Psoas muscle (tissue), 8 donors: ENCODE measurements around the gene KBTBD4. TPM values are rescaled to one million over a fixed set of nuclear protein-coding genes. Genes with fewer than 3 reads are reported as not detected.

ENCODE experiments used
- ATAC-seq, 4 donors: fragments of 200-7000 bp; cut with Tn5 transposase; one replicate each; pipeline ENCODE4 v1.9.1; 2020; ENCODE audit warnings: moderate library complexity in 3 of 4, mild to moderate bottlenecking in 2 of 4
- DNase-seq, 2 donors: peaks; one replicate each; pipeline ENCODE4 v3.0.0-alpha.2; 2020
- H3K27ac ChIP-seq: fragments of 200-600 bp; one replicate; pipeline ENCODE4 v1.8.0; 2022
- H3K27me3 ChIP-seq, 3 donors: fragments of 200-600 bp in 1 of 3; one replicate each; pipeline versions ENCODE4 v1.6.1 to v1.8.0; 2013 to 2022; ENCODE audit warnings: low read length in 2 of 3, mild to moderate bottlenecking in 2 of 3, moderate library complexity in 1 of 3; ENCODE audit not compliant: insufficient read depth in 3 of 3
- H3K36me3 ChIP-seq, 2 donors: fragments of 200-600 bp in 1 of 2; one replicate each; pipeline versions ENCODE4 v1.6.1 to v1.8.0; 2013 to 2022; ENCODE audit warnings: low read depth in 1 of 2, mild to moderate bottlenecking in 1 of 2, moderate library complexity in 1 of 2; ENCODE audit not compliant: insufficient read depth in 1 of 2
- H3K4me1 ChIP-seq: fragments of 200-600 bp; one replicate; pipeline ENCODE4 v1.8.0; 2022
- H3K4me3 ChIP-seq: fragments of 200-600 bp; one replicate; pipeline ENCODE4 v1.8.0; 2022; ENCODE audit warnings: mild to moderate bottlenecking
- H3K9me3 ChIP-seq: fragments of 200-600 bp; one replicate; pipeline ENCODE4 v1.8.0; 2022
- WGBS, 3 donors: extraction: QIAGEN DNeasy Blood & Tissue Kit; methylation state at CpG; one replicate each; pipeline versions ENCODE4 v1.1.6 to v1.1.7; 2013; 5-methylcytosine and 5-hydroxymethylcytosine counted together
- intact Hi-C, 2 donors: fragments of 100-400 bp; cut with DNase I; formaldehyde crosslinking; loops; one replicate each; pipeline versions ENCODE4 v1.11.0 to v1.14.2; 2022
- polyA plus RNA-seq, 3 donors: library from polyadenylated mRNA; stranded (reverse); fragments of 200-250 nt; gene quantifications; one replicate each; pipeline ENCODE4 v1.2.3, GENCODE V29; 2013
- total RNA-seq, 4 donors: library from RNA; stranded (reverse); fragmentation: NEBNext Ultra II Directional in 2 of 4; extraction: Animal tissue kit (Norgen Biotek cat#: 25700) in 2 of 4; gene quantifications; one replicate each; pipeline versions ENCODE4 v1.2.1 to v1.2.4, GENCODE V29; 2021 to 2023
- TF ChIP-seq, protein P1 (sequence below): fragments of 200-600 bp; IDR thresholded peaks from one replicate; pipeline ENCODE4 v1.8.0; 2022; ENCODE audit warnings: antibody characterized with exemption
- donor health status: healthy with polysubstance abuse.
- donor health status: DM: no; HTN: no; CAD: no; lungs with moderate emphysema.
- donor health status: Bipolar disorder and iron deficiency.
- donor health status: healthy.
- donor health status: DM: yes; HTN: yes; CAD: no.
- donor health status: DM: no; HTN: no; CAD: no.
- donor health status: DM: no; HTN: no; CAD: no.
- donor health status: DM: yes; HTN: yes; CAD: no.

KBTBD4 gene
- total and polyA plus RNA-seq, 7 donors = 12.0 to 23.1 (median 17.9) TPM

DNA sequence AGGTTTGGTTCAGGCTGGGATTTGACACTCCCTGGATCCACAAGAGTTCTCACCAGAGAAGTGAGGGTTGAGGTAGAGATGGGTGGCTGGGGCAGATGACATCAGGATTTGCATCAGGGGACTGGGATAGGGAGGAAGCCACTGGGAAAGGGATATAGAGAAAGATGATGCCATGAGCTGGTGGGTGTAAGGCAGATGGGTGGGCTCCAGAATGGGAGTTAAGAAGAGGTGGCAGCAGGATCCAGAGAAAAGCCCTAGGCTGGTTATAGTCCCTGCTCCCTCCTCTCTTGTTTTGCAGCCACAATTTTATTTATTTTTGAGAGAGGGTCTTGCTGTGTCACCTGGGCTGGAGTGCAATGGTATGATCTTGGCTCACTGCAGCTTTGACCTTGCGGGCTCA lies 17.2 kb upstream of the KBTBD4 start:
- Histone ChIP-seq H3K4me3 (no peak overlapping the region), H3K27me3 (peaks cover 0 to 34% (median 15%) of the 10 kb centered on the region in 3 donors), H3K27ac (no peak overlapping the region), H3K4me1 (no peaks in the 10 kb centered on the region), H3K36me3 (no peaks in the 10 kb centered on the region), H3K9me3 (no peaks in the 10 kb centered on the region)
- TF ChIP-seq, protein P1, sequence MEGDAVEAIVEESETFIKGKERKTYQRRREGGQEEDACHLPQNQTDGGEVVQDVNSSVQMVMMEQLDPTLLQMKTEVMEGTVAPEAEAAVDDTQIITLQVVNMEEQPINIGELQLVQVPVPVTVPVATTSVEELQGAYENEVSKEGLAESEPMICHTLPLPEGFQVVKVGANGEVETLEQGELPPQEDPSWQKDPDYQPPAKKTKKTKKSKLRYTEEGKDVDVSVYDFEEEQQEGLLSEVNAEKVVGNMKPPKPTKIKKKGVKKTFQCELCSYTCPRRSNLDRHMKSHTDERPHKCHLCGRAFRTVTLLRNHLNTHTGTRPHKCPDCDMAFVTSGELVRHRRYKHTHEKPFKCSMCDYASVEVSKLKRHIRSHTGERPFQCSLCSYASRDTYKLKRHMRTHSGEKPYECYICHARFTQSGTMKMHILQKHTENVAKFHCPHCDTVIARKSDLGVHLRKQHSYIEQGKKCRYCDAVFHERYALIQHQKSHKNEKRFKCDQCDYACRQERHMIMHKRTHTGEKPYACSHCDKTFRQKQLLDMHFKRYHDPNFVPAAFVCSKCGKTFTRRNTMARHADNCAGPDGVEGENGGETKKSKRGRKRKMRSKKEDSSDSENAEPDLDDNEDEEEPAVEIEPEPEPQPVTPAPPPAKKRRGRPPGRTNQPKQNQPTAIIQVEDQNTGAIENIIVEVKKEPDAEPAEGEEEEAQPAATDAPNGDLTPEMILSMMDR = no peak
- DNase-seq (no peak), ATAC-seq (no peak)
- intact Hi-C loops = no loop called here
- 95 to 100% (median 96%) methylated on average over 1 of the region's 1 CpG for WGBS, 3 donors

DNA sequence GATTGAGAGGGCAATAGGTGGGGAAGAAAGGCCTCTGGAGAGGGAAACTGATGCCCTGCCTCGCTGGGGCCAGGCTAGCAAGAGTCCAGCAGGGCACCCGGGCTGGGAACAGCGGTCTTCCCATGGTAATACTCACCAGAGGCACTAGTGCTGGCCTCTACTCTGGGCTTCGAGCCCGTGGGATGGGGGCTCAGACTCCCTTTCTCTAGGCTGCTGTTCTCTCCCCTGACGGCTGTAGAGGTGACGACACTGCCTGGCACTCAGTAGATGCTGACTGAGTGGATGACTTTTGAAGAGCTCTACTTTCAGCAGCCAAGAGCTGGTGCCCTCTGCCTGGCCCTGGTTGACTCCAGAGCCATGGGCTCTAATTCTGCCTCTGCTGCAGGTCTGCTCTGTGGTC lies 16.3 kb upstream of the KBTBD4 start:
- TF ChIP-seq, protein P1 = no peak
- Histone ChIP-seq H3K4me1 (no peaks in the 10 kb centered on the region), H3K36me3 (no peaks in the 10 kb centered on the region), H3K27ac (no peak overlapping the region), H3K27me3 (peaks cover 0 to 42% (median 18%) of the 10 kb centered on the region in 3 donors), H3K4me3 (no peak overlapping the region), H3K9me3 (no peaks in the 10 kb centered on the region)
- intact Hi-C loops = no loop called here
- ATAC-seq = peak in 2 of 4 donors; percentile 43 to 61
- no peak for DNase-seq
- 42 to 51% (median 47%) methylated on average over 5 to 7 of the region's 7 CpGs for WGBS, 3 donors

DNA sequence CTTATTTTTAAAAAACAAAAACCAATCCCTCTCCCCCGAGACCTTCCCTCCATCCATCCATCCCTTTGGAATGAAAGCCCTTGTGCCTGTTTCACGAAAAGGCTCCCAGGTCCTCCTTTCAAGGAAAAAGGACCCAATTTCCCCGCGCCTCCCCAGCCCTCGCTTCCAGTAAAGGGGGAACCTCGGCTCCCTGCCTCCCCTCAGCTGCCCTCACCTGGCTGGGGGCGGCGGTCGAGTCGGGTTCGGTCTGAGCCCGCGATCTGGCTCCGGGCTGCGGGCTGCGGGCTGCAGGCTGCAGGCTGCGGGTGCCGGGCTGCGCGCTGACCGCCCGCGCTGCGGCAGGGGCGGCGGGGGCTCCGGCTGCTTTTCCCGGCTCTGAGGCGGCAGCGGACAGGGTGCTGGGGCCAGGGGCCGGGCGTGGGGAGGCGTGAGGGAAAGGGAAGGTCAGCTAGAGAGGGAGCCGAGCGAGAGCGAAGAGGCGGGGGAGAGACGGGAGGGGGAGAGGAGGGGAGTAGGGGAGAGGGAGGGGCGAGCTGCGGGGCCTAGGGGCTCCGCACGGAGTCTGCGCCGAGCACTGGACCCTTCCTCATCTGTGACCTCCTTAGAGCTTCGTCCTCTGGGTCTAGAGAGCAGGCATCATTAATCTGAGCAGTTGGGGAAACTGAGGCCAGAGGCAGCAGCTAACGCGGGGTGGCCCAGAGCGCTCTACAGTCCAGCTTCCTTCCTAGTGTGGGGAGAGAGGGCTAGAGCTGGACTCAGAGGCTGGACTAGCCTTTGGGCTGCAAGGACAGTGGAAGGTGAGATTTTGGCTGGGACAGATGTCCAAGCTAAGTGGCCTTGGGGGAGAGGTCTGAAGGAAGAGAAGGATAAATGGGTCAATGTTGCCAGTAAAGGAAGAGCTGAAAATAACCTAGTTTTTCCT lies 15.4 kb upstream of the KBTBD4 start, which contains the start of gene C1QTNF4:
C1QTNF4 (minus strand) TSS at position 478 of the 922 bp plus-strand sequence. CDS start 3,601 bp downstream, outside the sequence.
- 3 to 4% (median 4%) methylated on average over 38 to 48 of the region's 48 CpGs for WGBS, 3 donors
- ATAC-seq (peak in 1 of 4 donors; percentile 10), DNase-seq (no peak)
- peaks cover 0 to 49% (median 22%) of the 10 kb centered on the region in 3 donors for H3K27me3 ChIP-seq
- TF ChIP-seq, protein P1 = no peak
- no peaks in the 10 kb centered on the region for H3K9me3 ChIP-seq
- peak within 1 kb of the TSS; percentile 24 for H3K4me3 ChIP-seq
- no peak within 1 kb of the TSS for H3K27ac ChIP-seq
- intact Hi-C loops = no loop called here
- no peaks in the 10 kb centered on the region for H3K4me1 ChIP-seq
- no peaks in the 10 kb centered on the region for H3K36me3 ChIP-seq

DNA sequence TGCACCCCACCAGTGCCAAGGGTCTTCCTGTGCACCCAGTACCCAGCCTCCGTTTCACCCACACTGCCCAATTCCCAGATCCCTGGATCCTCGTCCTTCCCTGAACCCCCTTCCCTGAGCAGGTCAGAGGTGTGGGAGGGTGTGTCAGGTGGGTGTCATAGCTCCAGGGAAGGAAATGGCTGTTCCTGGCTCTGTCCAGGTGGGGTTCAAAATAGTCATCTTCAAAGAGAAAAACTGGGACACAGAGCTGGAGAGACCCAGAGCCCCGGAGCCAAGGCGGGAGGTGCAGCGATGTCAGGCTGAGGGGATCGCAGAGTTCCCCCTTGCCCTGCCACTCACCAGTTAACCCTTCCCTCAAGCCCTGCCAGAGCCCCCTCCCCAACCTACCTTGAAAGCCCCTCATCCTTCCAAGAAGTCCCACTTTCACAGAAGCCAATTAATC lies 14.7 kb upstream of the KBTBD4 start:
- DNase-seq (no peak), ATAC-seq (no peak)
- intact Hi-C loops = no loop called here
- Histone ChIP-seq H3K9me3 (no peaks in the 10 kb centered on the region), H3K36me3 (no peaks in the 10 kb centered on the region), H3K27ac (no peak overlapping the region), H3K4me3 (peak overlapping the region; percentile 24), H3K4me1 (no peaks in the 10 kb centered on the region), H3K27me3 (peaks cover 0 to 53% (median 23%) of the 10 kb centered on the region in 3 donors)
- WGBS, 3 donors = 15 to 29% (median 17%) methylated on average over 6 of the region's 6 CpGs
- TF ChIP-seq, protein P1 = no peak
